MM.1S (cell line): ENCODE data around the gene ARL2BP.

Source experiments
- DNase-seq: peaks from one replicate; pipeline ENCODE4 v3.0.0-alpha.2; 2015
- H2AFZ ChIP-seq: fragments of 300-600 bp; sonication (generic); 2 replicates; pipeline ENCODE4 v1.6.0; 2016; ENCODE audit warnings: antibody characterized with exemption, low read length
- H3F3A ChIP-seq: fragments of 300-600 bp; sonication (generic); 2 replicates; pipeline ENCODE4 v1.6.1; 2016; ENCODE audit warnings: mild to moderate bottlenecking, antibody characterized with exemption, low read length, moderate library complexity, mixed read lengths; ENCODE audit not compliant: insufficient read depth
- H3K27ac ChIP-seq: fragments of 300-600 bp; sonication (generic); 2 replicates; pipeline ENCODE4 v1.5.1; 2016; ENCODE audit warnings: mild to moderate bottlenecking, low read length
- H3K27me3 ChIP-seq: fragments of 300-600 bp; sonication (generic); replicated peaks from 2 replicates; pipeline ENCODE4 v1.6.0; 2016; ENCODE audit warnings: low read length; ENCODE audit not compliant: insufficient read depth
- H3K36me3 ChIP-seq: fragments of 300-600 bp; sonication (generic); replicated peaks from 2 replicates; pipeline ENCODE4 v1.6.1; 2016; ENCODE audit warnings: mild to moderate bottlenecking, low read length, mixed read lengths; ENCODE audit not compliant: insufficient read depth
- H3K4me1 ChIP-seq: fragments of 300-600 bp; sonication (generic); 2 replicates; pipeline ENCODE4 v1.6.1; 2016; ENCODE audit warnings: low read length, mixed read lengths
- H3K4me2 ChIP-seq: fragments of 300-600 bp; sonication (generic); 2 replicates; pipeline ENCODE4 v1.6.0; 2016; ENCODE audit warnings: low read depth, low read length
- H3K4me3 ChIP-seq: fragments of 300-600 bp; sonication (generic); 2 replicates; pipeline ENCODE4 v1.5.1; 2016; ENCODE audit warnings: low read length, mixed read lengths
- H3K79me2 ChIP-seq: fragments of 300-600 bp; sonication (generic); 2 replicates; pipeline ENCODE4 v1.6.1; 2016; ENCODE audit warnings: mixed run types, low read length, mixed read lengths
- H3K9ac ChIP-seq: fragments of 300-600 bp; sonication (generic); 2 replicates; pipeline ENCODE4 v1.6.1; 2016; ENCODE audit warnings: low read length, mixed read lengths
- H3K9me2 ChIP-seq: fragments of 300-600 bp; sonication (generic); replicated peaks from 2 replicates; pipeline ENCODE4 v1.6.1; 2016; ENCODE audit warnings: mild to moderate bottlenecking, low read length, mixed read lengths; ENCODE audit not compliant: insufficient read depth
- H3K9me3 ChIP-seq: fragments of 300-600 bp; sonication (generic); replicated peaks from 2 replicates; pipeline ENCODE4 v1.6.1; 2016; ENCODE audit warnings: mild to moderate bottlenecking, low read length, mixed read lengths; ENCODE audit not compliant: insufficient read depth
- H4K20me1 ChIP-seq: fragments of 300-600 bp; sonication (generic); 2 replicates; pipeline ENCODE4 v1.6.1; 2016; ENCODE audit warnings: mild to moderate bottlenecking, low read length, moderate library complexity, mixed read lengths; ENCODE audit not compliant: insufficient read depth
- EZH2 ChIP-seq: fragments of 300-600 bp; sonication (generic); optimal IDR thresholded peaks from 2 replicates; pipeline ENCODE3; 2017; ENCODE audit warnings: low read depth, mild to moderate bottlenecking, antibody characterized with exemption, low read length, mixed read lengths
- EZH2phosphoT487 ChIP-seq: fragments of 300-600 bp; sonication (generic); IDR thresholded peaks from 2 replicates; pipeline ENCODE4 v1.6.1; 2018; ENCODE audit warnings: antibody characterized with exemption, low read length
- TF ChIP-seq, protein P1 (sequence below): fragments of 300-600 bp; sonication (generic); IDR thresholded peaks from 2 replicates; pipeline ENCODE4 v1.5.1; 2016; ENCODE audit warnings: antibody characterized with exemption, low read length, mixed read lengths

Gene ARL2BP

GRCh38 chr16:57276596-57276995 lies 31.5 kb downstream of the ARL2BP start:
- H3K79me2 ChIP-seq: no peaks in the 10 kb centered on the region
- H3K9me3 ChIP-seq: no peaks in the 10 kb centered on the region
- H3K36me3 ChIP-seq: no peaks in the 10 kb centered on the region
- no peaks in the 10 kb centered on the region for H3F3A ChIP-seq
- H4K20me1 ChIP-seq: no peaks in the 10 kb centered on the region
- TF ChIP-seq EZH2phosphoT487 (no peak), EZH2 (no peak)
- TF ChIP-seq, protein P1, sequence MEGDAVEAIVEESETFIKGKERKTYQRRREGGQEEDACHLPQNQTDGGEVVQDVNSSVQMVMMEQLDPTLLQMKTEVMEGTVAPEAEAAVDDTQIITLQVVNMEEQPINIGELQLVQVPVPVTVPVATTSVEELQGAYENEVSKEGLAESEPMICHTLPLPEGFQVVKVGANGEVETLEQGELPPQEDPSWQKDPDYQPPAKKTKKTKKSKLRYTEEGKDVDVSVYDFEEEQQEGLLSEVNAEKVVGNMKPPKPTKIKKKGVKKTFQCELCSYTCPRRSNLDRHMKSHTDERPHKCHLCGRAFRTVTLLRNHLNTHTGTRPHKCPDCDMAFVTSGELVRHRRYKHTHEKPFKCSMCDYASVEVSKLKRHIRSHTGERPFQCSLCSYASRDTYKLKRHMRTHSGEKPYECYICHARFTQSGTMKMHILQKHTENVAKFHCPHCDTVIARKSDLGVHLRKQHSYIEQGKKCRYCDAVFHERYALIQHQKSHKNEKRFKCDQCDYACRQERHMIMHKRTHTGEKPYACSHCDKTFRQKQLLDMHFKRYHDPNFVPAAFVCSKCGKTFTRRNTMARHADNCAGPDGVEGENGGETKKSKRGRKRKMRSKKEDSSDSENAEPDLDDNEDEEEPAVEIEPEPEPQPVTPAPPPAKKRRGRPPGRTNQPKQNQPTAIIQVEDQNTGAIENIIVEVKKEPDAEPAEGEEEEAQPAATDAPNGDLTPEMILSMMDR: no peak
- no peak overlapping the region for H2AFZ ChIP-seq
- no peak overlapping the region for H3K9ac ChIP-seq
- no peak overlapping the region for H3K27ac ChIP-seq
- H3K27me3 ChIP-seq: no peaks in the 10 kb centered on the region
- no peak overlapping the region for H3K4me3 ChIP-seq
- peaks cover 5% of the 10 kb centered on the region; the same call in 1 of the 2 replicates for H3K4me1 ChIP-seq
- H3K4me2 ChIP-seq: no peak overlapping the region
- no peaks in the 10 kb centered on the region for H3K9me2 ChIP-seq
- no peak for DNase-seq

DNA sequence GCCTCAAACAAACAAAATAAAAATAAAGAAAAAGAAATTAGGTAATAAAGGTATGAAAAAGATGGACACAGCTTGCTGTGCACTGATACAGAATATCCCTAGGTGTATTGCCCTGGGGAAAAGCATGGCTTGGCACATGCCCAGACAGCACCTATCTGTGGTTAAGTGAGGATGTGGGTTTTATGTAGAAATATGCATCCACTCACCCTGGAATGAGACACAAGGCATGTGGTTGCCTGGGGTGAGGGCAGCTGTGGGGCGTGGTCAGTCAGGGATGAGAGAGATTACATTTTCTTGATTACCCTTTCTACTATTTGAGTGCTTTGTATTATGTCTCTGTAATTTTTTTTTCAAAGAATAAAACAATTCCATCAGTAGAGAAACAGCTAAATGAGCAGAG lies 32.5 kb downstream of the ARL2BP start:
- Histone ChIP-seq H3K27ac (no peak overlapping the region), H3K9me2 (no peaks in the 10 kb centered on the region), H2AFZ (no peak overlapping the region), H3K4me3 (no peak overlapping the region), H3K4me2 (no peak overlapping the region), H3K79me2 (no peaks in the 10 kb centered on the region), H3K27me3 (no peaks in the 10 kb centered on the region), H3K9me3 (no peaks in the 10 kb centered on the region), H3K36me3 (no peaks in the 10 kb centered on the region), H3K4me1 (peaks cover 5% of the 10 kb centered on the region; the same call in 1 of the 2 replicates), H4K20me1 (no peaks in the 10 kb centered on the region), H3F3A (no peaks in the 10 kb centered on the region), H3K9ac (no peak overlapping the region)
- TF ChIP-seq, protein P1: no peak
- no peak for TF ChIP-seq EZH2phosphoT487
- TF ChIP-seq EZH2: no peak
- DNase-seq: peak; percentile 55

GRCh38 chr16:57278494-57278893 lies 33.4 kb downstream of the ARL2BP start:
- no peaks in the 10 kb centered on the region for H3K27me3 ChIP-seq
- H3K4me2 ChIP-seq: no peak overlapping the region
- no peaks in the 10 kb centered on the region for H3K79me2 ChIP-seq
- no peak for DNase-seq
- no peaks in the 10 kb centered on the region for H3K36me3 ChIP-seq
- peaks cover 5% of the 10 kb centered on the region; the same call in 1 of the 2 replicates for H3K4me1 ChIP-seq
- H3K9me2 ChIP-seq: no peaks in the 10 kb centered on the region
- H2AFZ ChIP-seq: no peak overlapping the region
- no peaks in the 10 kb centered on the region for H3F3A ChIP-seq
- H3K9ac ChIP-seq: no peak overlapping the region
- H3K27ac ChIP-seq: no peak overlapping the region
- TF ChIP-seq EZH2phosphoT487 (no peak), EZH2 (no peak)
- TF ChIP-seq, protein P1: no peak
- H4K20me1 ChIP-seq: no peaks in the 10 kb centered on the region
- H3K9me3 ChIP-seq: no peaks in the 10 kb centered on the region
- no peak overlapping the region for H3K4me3 ChIP-seq
